HG03060 (cell line): Measurements from ENCODE around the gene SPOCK2.
A peak's percentile ranks its signal among the peaks of the same experiment; 100 is the strongest.
"Not testable (repeated sequence)": the region's sequence is repeated elsewhere in the genome, so short reads cannot be mapped to it uniquely, and the experiment has no call there.

Source experiments
- ATAC-seq: cut with Tn5 transposase; IDR thresholded peaks from one replicate; pipeline ENCODE4 v1.9.1; 2021; ENCODE audit warnings: low read depth, moderate number of reproducible peaks; ENCODE audit not compliant: unreplicated experiment

Gene SPOCK2, protein sequence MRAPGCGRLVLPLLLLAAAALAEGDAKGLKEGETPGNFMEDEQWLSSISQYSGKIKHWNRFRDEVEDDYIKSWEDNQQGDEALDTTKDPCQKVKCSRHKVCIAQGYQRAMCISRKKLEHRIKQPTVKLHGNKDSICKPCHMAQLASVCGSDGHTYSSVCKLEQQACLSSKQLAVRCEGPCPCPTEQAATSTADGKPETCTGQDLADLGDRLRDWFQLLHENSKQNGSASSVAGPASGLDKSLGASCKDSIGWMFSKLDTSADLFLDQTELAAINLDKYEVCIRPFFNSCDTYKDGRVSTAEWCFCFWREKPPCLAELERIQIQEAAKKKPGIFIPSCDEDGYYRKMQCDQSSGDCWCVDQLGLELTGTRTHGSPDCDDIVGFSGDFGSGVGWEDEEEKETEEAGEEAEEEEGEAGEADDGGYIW

GRCh38 chr10:72087969-72088888 is at the start of gene SPOCK2:
TSS of gene SPOCK2 (minus strand) at chr10:72088551. CDS start at chr10:72088328, 223 bp downstream.
- ATAC-seq: no peak

DNA sequence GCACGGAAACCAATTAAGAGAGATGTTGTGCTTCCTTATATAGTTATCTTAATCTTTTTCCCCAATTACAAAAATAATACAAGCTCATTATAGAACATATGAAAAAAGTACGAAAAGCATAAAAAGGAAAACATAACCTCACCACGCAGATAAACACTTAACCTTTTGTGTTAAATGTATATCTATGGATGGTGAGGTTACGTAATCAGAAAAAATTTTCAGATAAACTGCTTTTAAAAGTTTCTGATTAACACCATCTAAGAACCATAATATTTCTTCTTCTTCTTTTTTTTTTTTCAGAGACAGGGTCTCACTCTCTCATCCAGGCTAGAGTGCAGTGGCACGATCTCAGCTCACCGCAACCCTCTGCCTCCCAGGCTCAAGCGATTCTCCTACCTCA is 49.2 kb upstream of the SPOCK2 start:
- no peak for ATAC-seq

DNA sequence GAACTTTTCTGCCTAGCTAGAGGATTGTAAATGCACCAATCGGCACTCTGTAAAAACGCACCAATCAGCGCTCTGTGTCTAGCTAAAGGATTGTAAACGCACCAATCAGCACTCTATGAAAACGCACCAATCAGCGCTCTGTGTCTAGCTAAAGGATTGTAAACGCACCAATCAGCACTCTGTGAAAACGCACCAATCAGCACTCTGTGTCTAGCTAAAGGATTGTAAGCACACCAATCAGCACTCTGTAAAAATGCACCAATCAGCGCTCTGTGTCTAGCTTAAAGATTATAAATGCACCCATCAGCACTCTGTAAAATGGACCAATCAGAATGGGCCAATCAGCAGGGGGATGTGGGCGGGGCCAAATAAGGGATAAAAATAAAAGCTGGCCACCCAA is 47.9 kb upstream of the SPOCK2 start:
- not testable (repeated sequence) for ATAC-seq

DNA sequence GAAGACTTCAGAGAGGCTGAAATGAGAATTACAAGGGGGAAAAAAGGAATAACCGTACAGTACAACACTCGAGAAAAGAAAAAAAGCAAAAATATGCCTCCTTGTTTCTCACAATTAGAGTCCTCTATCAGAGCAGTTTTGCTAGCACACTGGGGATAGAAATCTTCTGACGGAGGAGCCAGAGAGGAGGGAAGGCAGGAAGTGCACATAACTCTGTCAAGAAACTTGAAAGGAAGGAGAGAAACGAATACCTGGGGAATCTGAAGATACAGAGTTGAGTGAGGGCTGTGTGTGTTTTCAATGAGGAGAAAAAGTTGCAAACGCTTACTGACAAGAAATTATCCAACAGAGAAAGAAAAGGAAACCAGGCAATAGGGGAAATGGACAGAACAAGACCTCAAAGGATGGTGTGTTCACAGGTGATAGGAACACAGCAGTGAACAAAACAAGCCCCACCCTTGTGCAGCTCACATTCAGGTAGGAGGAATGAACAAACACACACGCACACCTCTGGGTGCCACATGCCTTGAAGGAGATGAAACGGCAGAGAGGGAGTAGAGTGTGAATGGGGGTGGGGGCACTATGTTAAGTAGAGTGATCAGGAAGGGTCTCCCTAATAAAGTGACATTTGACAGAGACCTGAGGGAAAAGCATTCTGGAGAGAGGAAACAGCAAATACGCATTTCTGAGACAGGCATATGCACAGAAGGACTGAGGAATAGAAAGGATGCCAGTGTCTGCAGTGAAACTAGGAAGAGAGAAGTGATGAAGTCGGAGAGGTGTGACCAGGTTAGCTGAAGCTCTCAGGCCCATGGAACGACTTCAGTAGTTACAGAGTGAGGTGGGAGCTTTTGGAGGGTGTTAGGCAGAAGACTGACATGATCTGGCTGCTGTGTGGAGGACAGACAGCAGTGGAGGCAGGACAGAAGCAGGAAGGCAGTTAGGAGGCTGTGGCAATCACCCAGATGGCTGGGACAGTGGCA is 46.7 kb upstream of the SPOCK2 start:
- no peak for ATAC-seq

DNA sequence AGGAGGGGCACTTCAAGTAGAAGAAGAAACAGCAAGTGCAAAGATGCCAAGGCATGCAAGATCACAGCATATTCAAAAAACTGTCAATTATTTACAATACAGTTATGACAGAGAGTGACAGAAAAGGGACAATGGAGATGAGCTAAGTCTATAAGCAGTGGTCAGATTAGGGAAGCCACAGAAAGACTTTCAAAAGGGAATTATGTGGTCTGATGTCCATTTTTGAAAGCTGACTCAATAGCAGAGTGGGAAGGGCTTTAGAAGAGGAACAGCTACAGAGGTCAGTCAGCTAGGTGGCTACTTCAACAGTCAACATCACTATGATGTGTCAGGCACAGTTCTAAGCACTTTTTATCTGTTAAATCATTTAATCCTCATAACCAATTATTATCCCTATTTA is 45.2 kb upstream of the SPOCK2 start:
- ATAC-seq: peak; percentile 70

GRCh38 chr10:72132854-72133253 is 44.5 kb upstream of the SPOCK2 start:
- no peak for ATAC-seq

GRCh38 chr10:72127571-72127970 is 39.2 kb upstream of the SPOCK2 start:
- ATAC-seq: no peak

DNA sequence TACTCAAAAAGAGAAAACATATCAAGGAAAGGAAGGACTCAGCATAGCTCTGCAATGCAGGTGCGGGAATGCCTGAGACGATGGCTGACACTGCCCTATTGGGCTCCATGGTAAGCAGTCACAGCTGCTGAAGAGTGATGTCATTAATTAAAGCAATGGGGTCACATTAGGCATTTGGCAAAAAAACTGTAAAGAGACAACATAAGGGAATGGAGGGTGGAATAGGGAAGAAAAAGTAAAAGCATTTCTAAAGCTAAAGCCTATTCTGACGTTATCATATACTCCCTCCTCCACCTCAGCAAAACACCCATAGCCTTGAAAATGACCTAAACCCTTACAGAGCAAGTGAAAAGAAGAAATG is 38.5 kb upstream of the SPOCK2 start:
- no peak for ATAC-seq

- ATAC-seq: no peak
Observed at GRCh38 chr10:72126184-72126871, 38.0 kb upstream of the SPOCK2 start.

DNA sequence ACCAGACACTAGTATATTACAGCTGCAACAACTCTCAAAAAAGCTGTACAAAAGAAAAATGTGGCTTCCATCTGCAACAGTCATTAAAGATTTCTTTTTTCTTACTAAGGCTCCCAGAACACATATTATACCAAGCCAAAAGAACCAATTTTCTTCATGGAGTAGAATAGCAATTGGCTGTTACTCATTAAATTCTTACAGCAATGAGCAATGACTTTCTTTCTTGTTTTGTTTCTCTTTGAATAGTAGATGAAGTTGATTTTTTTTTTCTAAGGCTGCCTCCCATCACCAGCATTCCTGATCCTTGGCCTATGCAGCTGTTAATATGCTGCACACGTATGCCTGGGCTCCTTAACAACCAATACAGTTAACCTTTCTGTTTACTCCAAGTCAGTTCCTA is 36.6 kb upstream of the SPOCK2 start:
- ATAC-seq: no peak

DNA sequence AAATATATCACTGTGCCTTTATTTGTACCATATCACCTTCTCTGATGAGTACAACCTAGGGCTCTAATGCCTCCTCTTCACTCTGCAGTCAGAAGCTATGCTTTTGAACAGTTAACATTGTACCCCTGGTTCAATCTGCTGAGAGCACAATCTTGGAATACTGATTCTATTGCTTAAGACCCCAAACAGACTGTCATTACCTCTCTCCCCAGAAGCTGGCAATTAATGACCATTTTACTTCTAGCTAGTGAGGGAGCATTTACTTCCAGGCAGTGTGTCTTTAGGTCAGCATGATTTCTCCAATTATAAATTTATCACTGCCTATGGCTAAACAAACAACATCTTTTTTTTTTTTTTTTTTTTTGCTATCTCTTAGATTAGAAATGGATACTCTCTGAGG is 36.0 kb upstream of the SPOCK2 start:
- no peak for ATAC-seq

- ATAC-seq: no peak
Observed at GRCh38 chr10:72123616-72124015, 35.3 kb upstream of the SPOCK2 start.

DNA sequence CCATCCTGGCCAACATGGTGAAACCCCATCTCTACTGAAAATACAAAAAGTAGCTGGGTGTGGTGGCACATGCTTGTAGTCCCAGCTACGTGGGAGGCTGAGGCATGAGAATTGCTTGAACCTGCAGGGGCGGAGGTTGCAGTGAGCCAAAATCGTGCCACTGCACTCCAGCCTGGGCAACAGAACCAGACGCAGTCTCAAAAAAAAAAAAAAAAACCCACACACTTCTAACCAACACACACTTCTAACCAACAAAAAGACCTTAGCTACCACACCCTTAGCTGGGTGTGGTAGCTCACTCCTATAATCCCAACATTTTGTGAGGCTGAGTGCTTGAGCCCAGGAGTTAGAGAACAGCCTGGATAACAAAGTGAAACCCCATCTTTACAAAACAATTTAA is 33.9 kb upstream of the SPOCK2 start:
- ATAC-seq: no peak

GRCh38 chr10:72121389-72121788 is 33.0 kb upstream of the SPOCK2 start:
- no peak for ATAC-seq

DNA sequence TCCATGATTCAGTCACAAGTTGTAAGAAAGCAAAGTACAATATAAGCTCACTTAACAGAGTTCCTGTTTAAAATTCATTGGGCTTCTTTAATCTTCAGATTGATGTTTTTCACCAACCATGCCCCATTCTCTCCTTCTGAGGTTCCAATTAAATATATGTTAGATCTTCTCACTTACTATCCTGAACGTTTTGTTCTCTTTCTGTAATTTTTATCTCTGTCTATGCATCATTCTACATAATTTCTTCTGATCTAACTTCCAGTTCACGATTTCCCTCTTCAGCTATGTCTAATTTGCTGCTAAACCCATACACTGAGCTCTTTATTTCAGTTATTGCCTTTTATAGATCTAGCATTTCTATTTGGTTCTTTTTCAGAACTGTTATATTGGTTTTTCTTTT is 28.0 kb upstream of the SPOCK2 start:
- no peak for ATAC-seq

DNA sequence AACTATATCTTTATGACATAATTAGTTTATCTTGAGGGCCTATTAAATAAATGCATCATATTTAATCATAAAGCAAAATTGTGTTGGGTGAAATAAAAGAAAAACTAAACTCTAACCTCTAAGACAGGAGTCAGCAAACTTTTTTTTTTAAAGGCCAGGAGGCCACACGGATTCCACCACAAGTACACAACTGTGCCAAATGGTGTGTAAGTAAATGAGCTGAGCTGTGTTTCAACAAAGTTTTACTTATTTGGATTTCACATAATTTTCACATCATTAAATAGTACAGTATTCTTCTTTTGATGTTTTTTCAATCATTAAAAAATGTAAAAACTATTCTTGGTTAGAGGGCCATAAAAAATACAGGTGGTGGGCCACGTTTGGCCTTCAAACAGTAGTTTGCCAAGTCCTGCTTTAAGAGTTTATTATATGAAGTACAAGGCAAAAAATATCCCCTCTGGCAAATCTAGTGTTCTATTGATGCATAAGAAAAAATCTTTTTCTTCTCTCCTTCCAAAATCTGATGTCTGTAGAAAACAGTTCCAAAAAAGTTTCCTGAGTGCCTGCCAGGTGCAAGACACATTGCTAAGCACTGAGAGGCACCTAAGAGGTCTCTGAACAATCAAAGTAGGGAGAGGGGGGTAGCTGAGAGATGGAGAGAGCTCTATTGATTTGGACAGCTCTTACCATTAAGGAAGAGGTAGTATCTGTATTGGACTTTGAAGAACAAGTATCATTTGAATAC is 26.5 kb upstream of the SPOCK2 start:
- ATAC-seq: no peak

- ATAC-seq: no peak
Observed at GRCh38 chr10:72110673-72111401, 22.5 kb upstream of the SPOCK2 start.

- no peak for ATAC-seq
Observed at GRCh38 chr10:72109636-72110157, 21.3 kb upstream of the SPOCK2 start.
